Gastrocnemius medialis (tissue), 4 donors: ENCODE measurements around the gene LIPH.

Experiments
- POLR2A ChIP-seq, 2 donors: fragments of 450-650 bp; IDR thresholded peaks; one replicate each; pipeline ENCODE4 v1.6.1; 2017; ENCODE audit warnings: antibody characterized with exemption in 2 of 2, mild to moderate bottlenecking in 2 of 2, moderate library complexity in 2 of 2
- TF ChIP-seq, protein P1 (sequence below), 5 experiments: fragments of 450-650 bp in 3 of 5; fragments of 200-600 bp in 2 of 5; sonication (generic) in 2 of 5; IDR thresholded peaks in 4 of 5; conservative IDR thresholded peaks in 1 of 5; 1 replicate in 4 of 5; 2 replicates in 1 of 5; pipeline ENCODE4 v1.5.1; 2016 to 2019; ENCODE audit warnings: antibody characterized with exemption in 5 of 5, mild to moderate bottlenecking in 3 of 5, moderate library complexity in 3 of 5

- TF ChIP-seq, protein P1, sequence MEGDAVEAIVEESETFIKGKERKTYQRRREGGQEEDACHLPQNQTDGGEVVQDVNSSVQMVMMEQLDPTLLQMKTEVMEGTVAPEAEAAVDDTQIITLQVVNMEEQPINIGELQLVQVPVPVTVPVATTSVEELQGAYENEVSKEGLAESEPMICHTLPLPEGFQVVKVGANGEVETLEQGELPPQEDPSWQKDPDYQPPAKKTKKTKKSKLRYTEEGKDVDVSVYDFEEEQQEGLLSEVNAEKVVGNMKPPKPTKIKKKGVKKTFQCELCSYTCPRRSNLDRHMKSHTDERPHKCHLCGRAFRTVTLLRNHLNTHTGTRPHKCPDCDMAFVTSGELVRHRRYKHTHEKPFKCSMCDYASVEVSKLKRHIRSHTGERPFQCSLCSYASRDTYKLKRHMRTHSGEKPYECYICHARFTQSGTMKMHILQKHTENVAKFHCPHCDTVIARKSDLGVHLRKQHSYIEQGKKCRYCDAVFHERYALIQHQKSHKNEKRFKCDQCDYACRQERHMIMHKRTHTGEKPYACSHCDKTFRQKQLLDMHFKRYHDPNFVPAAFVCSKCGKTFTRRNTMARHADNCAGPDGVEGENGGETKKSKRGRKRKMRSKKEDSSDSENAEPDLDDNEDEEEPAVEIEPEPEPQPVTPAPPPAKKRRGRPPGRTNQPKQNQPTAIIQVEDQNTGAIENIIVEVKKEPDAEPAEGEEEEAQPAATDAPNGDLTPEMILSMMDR (IDR thresholded peaks at IDR 0.05 in 4 of 5, conservative IDR thresholded peaks at IDR 0.05 in 1 of 5), result no peak
- TF ChIP-seq POLR2A (IDR thresholded peaks at IDR 0.05), result no peak
Observed at GRCh38 chr3:185527364-185527763, 25.0 kb downstream of the LIPH start.
